Stimulated activated CD8-positive, alpha-beta memory T cell treated with anti-CD3 and anti-CD28 coated beads, Interleukin-12 subunit alpha, Interleukin-12 subunit beta, amount 100 ng/mL, for 24 hours (primary cell): ENCODE data around the gene RAB7A.
"Not testable (repeated sequence)": the region's sequence is repeated elsewhere in the genome, so short reads cannot be mapped to it uniquely, and the experiment has no call there.

Source experiments
- DNase-seq: peaks from one replicate; pipeline ENCODE4 v3.0.0-alpha.2; 2020; ENCODE audit errors: extremely low read depth

RAB7A gene

GRCh38 chr3:128710816-128711433 lies 15.1 kb upstream of the RAB7A start:
- no peak for DNase-seq

GRCh38 chr3:128712848-128713247 lies 13.1 kb upstream of the RAB7A start:
- no peak for DNase-seq

GRCh38 chr3:128714887-128715491 lies 11.0 kb upstream of the RAB7A start:
- DNase-seq: no peak

- not testable (repeated sequence) for DNase-seq
These were observed 7.1 kb upstream of the RAB7A start for GRCh38 chr3:128718892-128719291.

DNA sequence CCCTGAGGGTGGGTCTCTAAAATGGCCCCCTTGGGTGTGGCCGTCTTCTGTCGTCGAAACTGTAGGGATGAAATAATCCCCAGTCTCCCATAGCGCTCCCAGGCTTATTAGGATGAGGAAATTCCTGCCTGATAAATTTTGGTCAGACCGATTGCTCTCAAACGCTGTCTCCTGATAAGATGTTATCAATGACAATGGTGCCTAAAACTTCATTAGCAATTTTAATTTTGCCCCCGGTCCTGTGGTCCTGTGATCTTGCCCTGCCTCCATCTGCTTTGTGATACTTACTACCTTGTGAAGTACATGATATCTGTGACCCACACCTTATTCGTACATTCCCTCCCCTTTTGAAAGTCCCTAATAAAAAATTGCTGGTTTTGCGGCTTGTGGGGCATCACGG lies 5.1 kb upstream of the RAB7A start:
- no peak for DNase-seq

- DNase-seq: no peak
These were observed 2.5 kb upstream of the RAB7A start for GRCh38 chr3:128723477-128723876.

GRCh38 chr3:128725547-128726022 lies 398 bp upstream of the RAB7A start:
- no peak for DNase-seq

GRCh38 chr3:128727059-128727458 lies 1.1 kb downstream of the RAB7A start:
- no peak for DNase-seq

DNA sequence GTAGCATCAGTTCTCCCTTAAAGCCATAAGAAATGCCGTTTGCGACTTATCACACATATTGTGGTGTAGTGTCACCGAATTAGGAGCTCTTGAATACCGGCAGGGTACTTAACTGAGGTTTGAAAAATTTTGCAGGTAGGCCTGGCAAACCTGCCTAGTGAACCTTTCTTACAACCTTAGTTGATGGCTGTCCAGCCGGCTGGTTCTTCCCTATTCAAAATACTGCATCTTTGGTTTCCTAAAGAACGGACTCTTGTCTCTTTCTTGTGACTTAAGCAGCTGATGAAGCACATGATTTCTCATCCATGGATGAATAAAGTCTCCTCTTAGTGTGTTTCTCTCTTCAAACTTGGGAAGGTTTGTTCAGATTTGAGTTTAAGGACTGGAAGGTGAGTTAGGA lies 1.5 kb downstream of the RAB7A start:
- DNase-seq: no peak

GRCh38 chr3:128727996-128728395 lies 2.0 kb downstream of the RAB7A start:
- DNase-seq: no peak

- DNase-seq: not testable (repeated sequence)
These were observed 2.5 kb downstream of the RAB7A start for GRCh38 chr3:128728521-128728920.

- DNase-seq: no peak
These were observed 4.5 kb downstream of the RAB7A start for GRCh38 chr3:128730471-128730870.

- DNase-seq: no peak
These were observed 8.7 kb downstream of the RAB7A start for GRCh38 chr3:128734523-128735189.

DNA sequence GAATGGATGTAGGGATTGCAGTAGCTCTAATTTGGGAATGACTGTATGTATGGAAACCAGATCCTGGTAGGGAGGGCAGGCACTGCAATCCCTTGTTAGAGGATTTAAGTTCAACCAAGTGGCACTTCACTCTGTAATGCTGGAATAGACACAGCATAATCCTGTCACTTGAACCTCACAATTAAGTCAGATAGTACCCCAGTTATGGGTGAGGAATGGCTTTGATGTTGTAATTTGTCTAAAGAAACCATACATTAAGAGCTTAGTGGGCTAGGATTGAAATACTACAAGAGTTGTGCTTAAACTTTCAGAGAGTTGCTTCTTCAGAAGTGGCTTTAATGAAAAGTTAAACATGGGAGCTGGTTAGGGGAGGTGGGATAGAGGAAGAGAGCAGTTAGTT lies 9.3 kb downstream of the RAB7A start:
- DNase-seq: no peak

GRCh38 chr3:128735884-128736283 lies 9.9 kb downstream of the RAB7A start:
- no peak for DNase-seq

DNA sequence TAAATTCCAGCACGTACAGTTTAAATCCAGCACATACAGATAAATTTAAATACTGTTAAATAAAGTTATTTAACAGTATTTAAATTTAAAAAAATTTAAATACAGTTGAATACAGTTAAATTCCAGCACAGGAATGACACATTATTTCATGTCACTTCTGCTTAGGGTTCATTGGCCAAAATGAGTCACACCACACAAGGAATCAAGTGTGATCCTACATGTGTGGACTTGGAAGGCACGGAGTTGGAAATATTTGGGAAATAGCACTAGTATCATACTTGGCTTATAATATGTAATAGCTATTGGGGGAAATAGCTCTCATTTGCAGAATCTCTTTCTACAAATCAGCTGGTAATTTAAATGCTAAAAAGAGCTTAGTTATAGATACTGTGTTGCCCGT lies 10.6 kb downstream of the RAB7A start:
- DNase-seq: no peak

DNA sequence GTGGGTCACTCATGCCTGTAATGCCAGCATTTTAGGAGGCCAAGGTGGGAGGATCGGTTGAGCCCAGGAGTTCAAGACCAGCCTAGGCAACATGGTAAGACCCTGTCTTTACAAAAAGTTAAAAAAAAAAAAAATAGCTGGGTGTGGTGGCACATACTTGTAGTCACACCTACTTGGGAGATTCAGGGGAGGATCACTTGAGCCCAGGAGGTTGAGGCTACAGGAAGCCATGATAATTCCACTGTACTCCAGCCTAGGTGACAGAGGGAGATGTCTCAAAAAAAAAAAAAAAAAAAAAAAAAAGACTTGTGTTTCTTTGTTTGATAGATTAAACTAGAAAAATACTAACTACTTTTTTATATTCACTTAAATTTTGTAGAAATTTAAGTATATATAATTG lies 14.6 kb downstream of the RAB7A start:
- DNase-seq: no peak

GRCh38 chr3:128742821-128743594 lies 17.0 kb downstream of the RAB7A start:
- DNase-seq: no peak

GRCh38 chr3:128745742-128746141 lies 19.8 kb downstream of the RAB7A start:
- no peak for DNase-seq

GRCh38 chr3:128746881-128747280 lies 20.9 kb downstream of the RAB7A start:
- DNase-seq: no peak

DNA sequence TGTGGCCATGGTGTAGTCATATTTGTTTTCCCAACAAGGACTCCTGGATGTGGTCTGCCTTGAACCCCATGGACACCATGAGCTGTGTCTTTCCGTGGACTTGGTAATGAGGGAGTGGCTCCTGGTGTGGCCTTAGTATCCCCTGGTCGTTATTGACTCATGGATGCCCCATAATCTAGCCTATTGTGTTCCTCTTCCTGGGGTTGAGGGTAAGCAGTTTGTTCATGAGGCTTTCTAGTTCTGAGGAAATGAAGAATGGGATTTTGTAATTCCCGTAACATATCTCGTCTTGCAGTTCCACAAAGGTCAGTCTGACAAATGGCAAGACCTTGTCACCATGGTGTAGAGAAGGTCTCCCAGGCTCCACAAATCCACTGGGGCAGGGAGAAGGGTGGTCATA lies 22.6 kb downstream of the RAB7A start:
- DNase-seq: no peak

DNA sequence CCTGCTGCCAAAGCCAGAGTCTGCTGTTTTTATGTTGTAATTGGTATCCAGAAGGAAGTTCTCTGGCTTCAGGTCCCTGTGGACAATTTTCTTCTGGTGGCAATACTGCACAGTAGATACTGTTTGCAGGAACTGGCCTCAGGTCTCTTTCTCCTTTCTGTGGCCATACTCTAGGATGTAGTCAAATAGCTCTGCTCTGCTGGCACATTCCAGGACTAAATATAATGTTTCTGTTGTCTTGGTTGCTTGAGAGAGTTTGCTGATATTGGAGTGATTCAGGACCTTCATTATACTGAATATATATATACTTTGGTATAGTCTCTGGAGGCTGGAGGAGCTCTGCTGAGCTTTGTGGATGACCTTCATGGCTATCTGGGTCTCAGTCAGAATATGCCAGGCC lies 23.1 kb downstream of the RAB7A start:
- no peak for DNase-seq
